ENCODE data around the gene PGLYRP2. TPM values are rescaled to one million over a fixed set of nuclear protein-coding genes. Genes with fewer than 3 reads are reported as not detected.

Gene PGLYRP2
- total and polyA plus RNA-seq, 9 of the 15 experiments (the other 6 are each of a cell fraction or from before 2014, with no cell fraction given): not detected

- no peak overlapping the region for H3K27ac ChIP-seq (ENCODE audit: extremely low read depth, low read depth, low read length)
- TF ChIP-seq ELF2 (CRISPR knock-in tag; IDR thresholded peaks at IDR 0.05): no peak
- TF ChIP-seq BCOR (IDR thresholded peaks at IDR 0.05): peak; percentile 85
- peak; percentile 76 for TF ChIP-seq RBM25 (IDR thresholded peaks at IDR 0.05; ENCODE audit: low read depth, low read length, severe bottlenecking)
- TF ChIP-seq KDM1A (IDR thresholded peaks at IDR 0.05): peak in 1 of 2 experiments; percentile 24; a peak in 2 of 4 replicates
- no peak for TF ChIP-seq POLR3G (IDR thresholded peaks at IDR 0.05; ENCODE audit: extremely low read depth, insufficient read length, insufficient replicate concordance)
- peak; percentile 79 for TF ChIP-seq ZFP36 (IDR thresholded peaks at IDR 0.05; ENCODE audit: low read depth, low read length, partially characterized antibody)
- TF ChIP-seq ZNF76 (CRISPR knock-in tag; IDR thresholded peaks at IDR 0.05; ENCODE audit: borderline replicate concordance): no peak
- no peak for TF ChIP-seq ZNF57 (CRISPR knock-in tag; IDR thresholded peaks at IDR 0.05)
- TF ChIP-seq HOMEZ (CRISPR knock-in tag; IDR thresholded peaks at IDR 0.05): no peak
- no peak for FAIRE-seq
- no peak for ATAC-seq
- DNase-seq (ENCODE audit: extremely low read depth in 1 of 4, low spot score in 3 of 4): no peak
- no peaks in the 10 kb centered on the region for H4K20me1 ChIP-seq (replicated peaks; ENCODE audit: control insufficient read depth, insufficient read depth, low read length)
- in situ Hi-C loops (cut with MboI): no loop called here
- intact Hi-C loops (cut with micrococcal nuclease): no loop called here
- H3K79me2 ChIP-seq (ENCODE audit: control insufficient read depth, insufficient read depth, low read length): no peaks in the 10 kb centered on the region
- H3K4me3 ChIP-seq: no peak overlapping the region
- H3K9ac ChIP-seq (ENCODE audit: insufficient read depth in 1 of 2, low read depth in 2 of 2, low read length in 2 of 2): no peak overlapping the region
- H3K27me3 ChIP-seq (ENCODE audit: control insufficient read depth in 2 of 2, insufficient read depth in 2 of 2, low read length in 2 of 2): peaks cover 0 to 7% of the 10 kb centered on the region in 2 experiments; a peak in 2 of 5 replicates
- ChIA-PET POLR2A (interaction anchor here (0.6 to 1.6 kb wide), 3 partner anchors 8 to 135 kb away, joined by 3 to 5 read pairs (median 4); no protein-coding TSS in a partner anchor), CTCF (ENCODE audit: low intra/inter-chr PET ratio) (no interaction called here)
- no peak overlapping the region for H3K4me2 ChIP-seq (ENCODE audit: insufficient read depth, low read length)
- 0% methylated on average over 3 of the region's 3 CpGs for WGBS (ENCODE audit: insufficient coverage, low coverage, missing lambda C conversion rate)
- H3K9me3 ChIP-seq (replicated peaks; ENCODE audit: control insufficient read depth, insufficient read depth, low read depth, low read length): no peaks in the 10 kb centered on the region
- no peaks in the 10 kb centered on the region; a peak in 1 of 5 replicates for H3K4me1 ChIP-seq (replicated peaks in 1 of 2; ENCODE audit: control insufficient read depth in 2 of 2, insufficient read depth in 2 of 2, low read length in 2 of 2)
- H3K9me1 ChIP-seq (ENCODE audit: control insufficient read depth, insufficient read depth, low read length): no peaks in the 10 kb centered on the region
- no peak overlapping the region for H2AFZ ChIP-seq (ENCODE audit: low read depth, low read length)
- BruUV-seq (replicated peaks): no TSS peak
- no peaks in the 10 kb centered on the region for H3K36me3 ChIP-seq (ENCODE audit: control insufficient read depth, insufficient read depth, low read length)
Measured at GRCh38 chr19:15527705-15528104, 48.4 kb upstream of the PGLYRP2 start.
